Activated CD4-positive, alpha-beta T cell treated with anti-CD3 and anti-CD28 coated beads, Interleukin-2, Interleukin-4, amounts not matched to agents 100 ng/mL and 50 ng/mL, durations not matched to agents 16 hours and 8 hours (primary cell): ENCODE measurements around the gene HIC1.
A peak's percentile ranks its signal among the peaks of the same experiment; 100 is the strongest.

ENCODE experiments used
- DNase-seq: peaks from one replicate; pipeline ENCODE4 v3.0.0-alpha.2; 2020; ENCODE audit warnings: low spot score

Gene HIC1

DNA sequence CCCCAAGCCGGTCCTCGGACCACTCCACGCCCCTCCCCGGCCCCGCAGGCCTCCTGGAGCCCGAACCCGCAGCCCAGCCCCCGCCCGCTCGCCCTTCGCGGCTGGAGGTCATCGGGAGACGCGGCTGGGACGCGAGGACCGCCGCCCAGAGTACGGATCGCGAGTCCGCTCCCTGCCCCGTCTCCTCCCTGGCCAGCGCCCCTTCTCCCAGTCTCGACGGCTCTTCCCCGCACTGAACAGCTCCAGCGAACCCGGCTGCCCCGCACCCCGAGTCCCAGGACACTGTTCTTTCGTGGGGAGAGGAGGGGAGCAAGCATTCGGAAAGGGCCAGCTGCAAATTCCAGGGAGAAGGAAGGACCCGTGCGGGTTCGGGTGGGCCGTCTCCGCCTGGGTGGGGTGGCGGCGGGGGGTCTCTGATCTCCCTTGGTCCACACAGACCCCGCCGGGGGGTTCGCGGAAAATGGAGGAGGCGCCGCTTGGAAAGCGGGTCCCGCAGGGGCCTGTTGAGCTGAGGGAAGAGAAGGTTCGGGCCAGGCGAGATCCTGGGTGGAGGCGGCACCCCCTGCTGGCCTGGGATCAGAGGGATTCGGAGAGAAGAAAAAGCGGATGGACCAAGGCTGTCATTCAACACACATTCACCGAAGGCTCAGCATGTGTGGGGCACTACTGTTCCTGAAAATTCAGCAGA, 29.1 kb upstream of the HIC1 start:
- no peak for DNase-seq

- DNase-seq = no peak
These were observed 27.2 kb upstream of the HIC1 start for GRCh38 chr17:2027528-2028233.

- DNase-seq = no peak
These were observed 26.7 kb upstream of the HIC1 start for GRCh38 chr17:2028234-2028614.

DNA sequence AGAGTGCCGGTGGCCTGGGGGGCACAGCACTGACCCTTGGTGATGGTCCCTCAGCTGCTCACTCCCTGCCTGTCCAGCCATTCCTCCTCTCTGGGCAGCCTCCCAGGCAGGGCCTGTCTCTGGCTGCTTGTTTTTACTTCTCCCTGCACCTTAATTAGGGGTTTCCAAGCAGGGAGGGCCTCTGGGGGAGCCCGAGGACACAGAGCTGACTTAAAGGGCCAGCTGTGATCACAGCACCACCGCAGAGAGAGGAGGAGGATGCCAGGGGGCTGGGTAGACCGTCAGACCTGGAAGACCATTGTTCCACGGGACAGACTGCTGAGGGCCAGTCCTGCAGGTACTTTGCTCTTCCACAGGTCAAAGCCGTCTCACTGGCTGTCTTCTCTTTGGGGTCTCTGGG, 26.2 kb upstream of the HIC1 start:
- DNase-seq = no peak

DNA sequence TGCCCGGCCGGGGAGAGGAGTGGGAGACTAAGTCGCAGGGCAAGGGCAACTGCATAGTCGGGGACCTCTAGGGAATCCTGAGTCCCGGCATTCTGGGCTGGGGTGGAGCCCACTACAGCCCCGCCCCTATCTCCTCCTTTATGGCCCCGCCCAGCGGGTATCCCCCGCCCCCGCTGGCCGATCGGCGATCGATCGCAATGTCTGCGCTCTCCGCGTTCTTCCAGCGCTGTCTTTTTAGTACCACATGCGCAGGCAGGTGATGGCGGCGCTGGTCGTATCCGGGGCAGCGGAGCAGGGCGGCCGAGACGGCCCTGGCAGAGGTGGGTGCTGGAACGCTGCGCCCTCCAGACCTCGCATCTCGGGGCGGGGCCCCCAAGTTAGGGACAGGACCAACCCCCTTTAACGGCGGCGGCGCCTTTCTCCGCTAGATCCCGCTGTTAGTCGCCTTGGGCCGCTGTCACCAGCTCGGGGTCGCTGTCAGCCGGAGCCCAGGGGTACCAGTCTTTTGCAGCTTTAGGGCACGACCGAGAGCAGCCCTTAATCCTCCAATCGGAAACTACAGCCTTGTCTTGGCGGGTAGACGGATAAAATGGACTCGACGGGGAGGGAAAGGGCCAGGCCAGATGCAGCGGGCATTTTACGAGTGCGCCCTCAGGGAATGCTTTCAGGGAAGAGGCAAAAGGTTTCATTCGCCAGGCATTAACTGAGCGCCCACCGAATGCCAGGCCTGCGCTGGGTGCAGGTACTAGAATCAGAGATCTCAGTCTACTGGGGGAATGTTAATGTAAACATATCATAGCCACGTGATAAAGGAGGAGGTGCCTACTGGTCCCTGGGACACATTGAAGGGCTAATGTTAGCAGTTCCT, 24.8 kb upstream of the HIC1 start, which contains the start of gene DPH1:
TSS of gene DPH1 (plus strand) at position 243 of the 868 bp plus-strand sequence. CDS start at position 260, 17 bp downstream.
- peak; percentile 88 for DNase-seq

GRCh38 chr17:2030779-2031163, 24.1 kb upstream of the HIC1 start:
- DNase-seq = no peak

DNA sequence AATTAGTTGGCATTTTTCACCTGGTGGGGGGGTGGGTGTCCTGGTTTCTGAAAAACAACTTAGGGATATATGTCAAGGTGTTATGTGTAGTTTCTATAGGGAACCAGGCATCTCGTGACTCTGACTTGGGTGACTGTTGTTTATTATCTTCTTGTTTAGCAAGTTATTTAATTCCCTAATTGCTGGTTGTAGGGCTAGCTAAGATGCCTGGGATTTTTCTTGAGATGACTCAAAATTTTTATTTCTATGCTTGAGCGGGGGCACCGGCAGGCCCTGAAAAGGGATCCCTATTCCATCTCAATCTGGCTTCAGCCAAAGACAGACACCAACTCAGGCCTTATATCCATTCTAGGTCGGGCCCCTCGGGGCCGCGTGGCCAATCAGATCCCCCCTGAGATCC, 21.8 kb upstream of the HIC1 start:
- DNase-seq = no peak

GRCh38 chr17:2034157-2034556, 20.7 kb upstream of the HIC1 start:
- DNase-seq = no peak

GRCh38 chr17:2034806-2035540, 19.9 kb upstream of the HIC1 start:
- DNase-seq = no peak

DNA sequence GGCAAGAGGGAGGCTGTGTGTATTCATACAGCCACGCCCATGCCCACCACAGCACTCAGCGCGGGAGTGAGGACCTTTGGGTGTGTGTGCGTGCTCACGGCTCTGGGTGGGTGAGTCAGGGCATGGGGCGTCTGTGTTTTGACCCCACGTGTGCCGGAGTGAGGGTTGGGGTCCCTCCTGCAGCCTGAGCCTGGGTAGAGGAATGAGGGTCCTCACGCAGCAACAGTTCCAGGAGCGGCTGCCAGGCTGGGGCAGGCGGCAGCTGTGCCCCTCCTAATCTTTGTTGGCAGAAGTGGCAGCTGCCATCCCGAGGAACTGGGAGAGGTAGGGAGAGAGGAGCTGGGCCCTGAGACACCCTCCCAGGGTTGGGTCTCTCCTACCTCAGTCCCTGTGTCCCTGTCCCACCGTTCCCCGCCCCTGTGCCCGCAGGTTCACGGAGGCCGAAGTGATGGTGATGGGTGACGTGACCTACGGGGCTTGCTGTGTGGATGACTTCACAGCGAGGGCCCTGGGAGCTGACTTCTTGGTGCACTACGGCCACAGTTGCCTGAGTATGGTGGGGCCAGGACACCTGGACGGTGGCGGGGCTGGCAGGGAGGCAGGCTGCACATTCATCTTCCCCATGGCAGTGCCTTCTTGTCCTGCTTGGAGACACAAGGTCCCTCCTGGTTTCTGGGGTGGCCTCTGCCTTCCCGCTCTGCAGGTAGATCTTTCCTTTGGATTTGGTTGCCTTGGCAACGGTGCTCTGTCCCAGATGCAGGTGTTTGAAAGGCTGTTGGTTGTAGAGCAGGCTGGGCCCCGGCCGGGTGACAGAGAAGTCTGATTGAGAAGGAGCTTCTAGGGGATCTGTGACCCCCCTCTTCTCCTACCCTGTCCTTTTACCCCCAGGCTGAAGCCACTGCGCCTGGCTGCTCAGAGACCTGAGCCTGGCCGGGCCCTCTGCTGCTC, 19.1 kb upstream of the HIC1 start:
- DNase-seq = no peak

DNA sequence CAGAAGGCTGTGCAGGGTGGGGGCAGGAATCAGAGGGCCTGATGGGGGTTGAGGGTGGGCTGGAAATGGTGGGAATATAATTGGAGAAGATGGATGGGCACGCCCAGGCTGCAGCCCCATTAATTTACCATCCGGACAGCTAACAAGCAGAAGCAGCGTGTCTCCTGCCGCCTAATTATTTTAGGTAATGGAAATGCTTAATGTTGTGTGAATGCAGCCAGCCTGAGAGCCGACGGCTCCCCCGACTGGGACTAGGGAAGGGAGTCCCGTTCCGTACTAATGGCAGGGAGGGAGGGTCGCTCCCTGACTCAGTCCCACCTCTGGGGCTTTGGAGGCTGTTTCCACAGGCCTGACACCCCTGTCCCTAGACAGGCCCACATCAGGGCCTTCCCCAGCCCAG, 17.7 kb upstream of the HIC1 start:
- no peak for DNase-seq

DNA sequence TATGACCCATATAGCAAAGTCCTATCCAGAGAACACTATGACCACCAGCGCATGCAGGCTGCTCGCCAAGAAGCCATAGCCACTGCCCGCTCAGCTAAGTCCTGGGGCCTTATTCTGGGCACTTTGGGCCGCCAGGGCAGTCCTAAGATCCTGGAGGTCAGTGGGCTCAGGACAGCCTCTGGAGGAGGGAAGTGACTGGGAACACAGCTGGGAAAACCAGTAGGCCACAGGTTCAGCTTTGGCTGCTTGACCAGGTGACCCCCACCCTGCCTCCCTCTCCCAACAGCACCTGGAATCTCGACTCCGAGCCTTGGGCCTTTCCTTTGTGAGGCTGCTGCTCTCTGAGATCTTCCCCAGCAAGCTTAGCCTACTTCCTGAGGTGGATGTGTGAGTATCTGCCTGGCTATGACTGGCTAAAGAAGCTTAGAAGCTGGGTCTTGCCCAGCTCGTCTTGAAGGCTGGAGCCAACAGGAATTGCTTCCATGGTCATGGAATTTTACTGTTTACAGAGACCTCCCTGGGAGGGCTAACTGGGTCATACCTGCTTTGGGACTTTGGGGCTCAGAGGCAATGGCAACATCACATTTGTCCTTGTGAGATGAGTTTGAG, 14.6 kb upstream of the HIC1 start:
- no peak for DNase-seq

GRCh38 chr17:2040942-2041560, 13.9 kb upstream of the HIC1 start:
- DNase-seq = no peak

GRCh38 chr17:2041561-2042389, 13.1 kb upstream of the HIC1 start, which contains the start of gene OVCA2:
TSS of gene OVCA2 (plus strand) at chr17:2042022. CDS start at chr17:2042048, 26 bp downstream.
- DNase-seq = peak; percentile 98

- no peak for DNase-seq
These were observed 12.5 kb upstream of the HIC1 start for GRCh38 chr17:2042390-2042847.

DNA sequence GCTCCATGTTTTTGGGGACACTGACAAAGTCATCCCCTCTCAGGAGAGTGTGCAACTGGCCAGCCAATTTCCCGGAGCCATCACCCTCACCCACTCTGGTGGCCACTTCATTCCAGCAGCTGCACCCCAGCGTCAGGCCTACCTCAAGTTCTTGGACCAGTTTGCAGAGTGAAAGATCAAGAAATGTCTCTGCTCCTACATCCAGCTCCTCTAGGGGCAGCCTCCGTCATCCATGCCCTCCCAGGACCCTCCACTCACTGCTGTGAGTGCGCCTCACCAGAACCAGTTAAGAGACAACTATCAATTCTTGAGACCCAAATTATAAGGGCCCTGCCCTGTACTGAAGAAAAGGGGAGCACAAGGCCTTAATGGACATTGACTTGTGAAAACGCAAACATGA, 12.0 kb upstream of the HIC1 start:
- no peak for DNase-seq

DNA sequence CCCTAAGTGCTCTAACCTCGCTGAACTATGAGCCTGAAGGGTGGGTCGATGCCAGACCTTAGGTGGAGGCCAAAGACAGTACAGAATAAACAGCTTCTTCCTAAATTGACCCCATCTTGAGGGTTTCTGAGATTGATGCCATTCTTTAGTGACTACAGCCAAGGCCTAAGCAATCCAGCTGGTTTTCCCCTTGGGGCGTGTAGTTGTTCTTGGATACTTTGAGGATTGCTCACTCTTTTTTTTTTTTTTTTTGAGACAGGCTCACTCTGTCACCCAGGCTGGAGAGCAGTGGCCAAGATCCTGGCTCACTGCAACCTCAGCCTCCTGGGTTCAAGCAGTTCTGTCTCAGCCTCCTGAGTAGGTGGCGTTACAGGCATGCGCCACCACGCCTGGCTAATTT, 11.1 kb upstream of the HIC1 start:
- DNase-seq = no peak

- DNase-seq = no peak
These were observed 10.5 kb upstream of the HIC1 start for GRCh38 chr17:2044263-2044894.
